ENCODE measurements around the gene KLF15.
"Not testable (repeated sequence)": the region's sequence is repeated elsewhere in the genome, so short reads cannot be mapped to it uniquely, and the experiment has no call there.

The KLF15 gene

GRCh38 chr3:126346466-126346865 is 10.7 kb downstream of the KLF15 start:
- no peak for DNase-seq (ENCODE audit: low read depth)

DNA sequence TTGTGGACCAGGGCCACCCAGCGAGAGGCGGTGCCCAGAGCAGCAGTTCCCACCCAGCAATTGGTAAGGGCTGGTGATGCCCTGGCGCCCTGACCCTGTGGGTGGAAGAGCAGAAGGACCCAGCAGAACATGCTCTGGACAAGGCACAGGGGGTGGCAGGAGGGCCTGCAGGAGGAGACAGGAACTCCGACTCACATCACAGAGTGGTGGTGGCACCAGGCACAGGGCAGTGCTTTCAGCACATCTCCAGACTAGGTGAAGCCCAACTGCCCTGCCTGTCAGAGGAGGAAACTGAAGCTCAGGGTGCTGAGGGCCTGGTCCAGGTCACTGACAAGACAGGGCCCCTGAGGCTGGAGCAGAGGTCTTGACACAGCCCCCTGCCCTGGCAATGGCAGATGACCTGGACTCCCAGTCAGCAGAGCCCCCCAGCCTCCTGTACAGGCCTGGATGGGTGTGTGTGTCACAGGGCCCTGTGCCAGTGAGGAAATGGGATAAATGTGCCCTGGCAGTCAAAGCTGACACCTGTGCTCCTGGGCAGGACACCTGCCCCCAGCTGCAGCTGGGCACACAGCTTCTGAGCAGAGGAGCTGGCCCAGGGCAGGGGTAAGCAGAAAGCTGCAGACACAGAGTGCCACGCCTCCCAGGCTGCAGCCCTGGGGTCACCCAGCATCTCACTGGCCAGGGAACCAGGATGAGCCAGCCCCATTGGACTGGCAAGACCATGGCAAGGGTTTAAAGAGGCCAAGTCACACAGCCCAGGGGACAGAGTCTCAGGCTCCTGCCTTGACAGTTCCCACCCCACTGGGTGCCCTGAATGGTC is 11.4 kb downstream of the KLF15 start:
- no peak for DNase-seq (ENCODE audit: low read depth)

GRCh38 chr3:126345231-126345630 is 12.0 kb downstream of the KLF15 start:
- DNase-seq (ENCODE audit: low read depth) = no peak

GRCh38 chr3:126344380-126345041 is 12.7 kb downstream of the KLF15 start:
- DNase-seq (ENCODE audit: low read depth) = no peak

GRCh38 chr3:126343649-126344035 is 13.6 kb downstream of the KLF15 start:
- DNase-seq (ENCODE audit: low read depth) = no peak

DNA sequence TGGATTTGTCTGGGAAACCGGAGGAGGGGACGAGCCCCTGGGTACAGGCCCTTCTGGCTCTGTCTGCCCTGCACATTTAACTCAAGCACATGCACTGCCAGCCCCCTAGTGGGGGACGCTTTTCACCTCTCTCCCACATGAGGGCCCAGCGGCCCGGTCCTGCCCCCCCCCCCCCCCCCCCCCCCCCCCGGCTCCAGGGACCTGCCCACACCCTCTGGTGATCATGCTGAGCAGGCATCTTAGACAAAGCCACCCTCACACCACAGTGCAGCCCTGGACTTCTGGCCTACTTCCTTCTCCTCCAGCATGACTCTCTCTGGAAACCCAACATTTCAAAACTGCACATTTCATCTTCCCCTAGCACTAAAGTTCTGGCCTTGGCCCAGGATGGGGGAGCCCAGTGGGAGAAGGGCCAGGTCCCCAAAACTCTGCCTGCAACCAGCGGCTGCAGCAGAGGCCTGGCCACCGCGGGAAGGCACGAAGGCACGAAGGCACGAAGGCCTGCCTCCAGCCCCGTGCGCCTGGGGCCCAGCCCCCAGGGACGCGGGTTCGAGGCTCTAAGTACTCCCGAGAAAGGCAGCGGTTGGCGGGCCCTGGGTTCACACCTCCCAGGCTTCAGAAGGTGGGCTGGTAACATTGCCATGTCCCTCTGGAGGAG is 14.1 kb downstream of the KLF15 start:
- DNase-seq (ENCODE audit: low read depth) = peak; percentile 11

GRCh38 chr3:126342211-126342610 is 15.0 kb downstream of the KLF15 start:
- DNase-seq (ENCODE audit: low read depth) = no peak

DNA sequence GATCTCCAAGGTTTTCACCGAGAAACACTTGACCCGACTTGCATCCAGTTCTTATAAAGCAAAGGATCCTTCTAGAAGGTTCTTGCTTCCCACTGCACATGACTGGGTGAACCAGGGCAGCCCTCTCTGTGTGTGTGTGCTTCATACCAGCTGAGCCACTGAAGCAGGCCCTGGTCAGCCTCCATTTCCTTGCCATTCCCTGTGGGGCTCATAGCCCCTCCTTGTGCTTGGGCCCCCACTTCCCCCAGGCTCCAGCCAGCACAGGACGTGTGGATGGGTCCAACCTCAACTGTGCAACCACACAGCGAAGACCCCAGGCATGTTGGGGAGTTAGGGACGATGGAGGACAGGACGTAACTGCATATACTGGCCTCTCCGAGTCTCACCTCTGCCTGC is 15.5 kb downstream of the KLF15 start:
- no peak for DNase-seq (ENCODE audit: low read depth)

DNA sequence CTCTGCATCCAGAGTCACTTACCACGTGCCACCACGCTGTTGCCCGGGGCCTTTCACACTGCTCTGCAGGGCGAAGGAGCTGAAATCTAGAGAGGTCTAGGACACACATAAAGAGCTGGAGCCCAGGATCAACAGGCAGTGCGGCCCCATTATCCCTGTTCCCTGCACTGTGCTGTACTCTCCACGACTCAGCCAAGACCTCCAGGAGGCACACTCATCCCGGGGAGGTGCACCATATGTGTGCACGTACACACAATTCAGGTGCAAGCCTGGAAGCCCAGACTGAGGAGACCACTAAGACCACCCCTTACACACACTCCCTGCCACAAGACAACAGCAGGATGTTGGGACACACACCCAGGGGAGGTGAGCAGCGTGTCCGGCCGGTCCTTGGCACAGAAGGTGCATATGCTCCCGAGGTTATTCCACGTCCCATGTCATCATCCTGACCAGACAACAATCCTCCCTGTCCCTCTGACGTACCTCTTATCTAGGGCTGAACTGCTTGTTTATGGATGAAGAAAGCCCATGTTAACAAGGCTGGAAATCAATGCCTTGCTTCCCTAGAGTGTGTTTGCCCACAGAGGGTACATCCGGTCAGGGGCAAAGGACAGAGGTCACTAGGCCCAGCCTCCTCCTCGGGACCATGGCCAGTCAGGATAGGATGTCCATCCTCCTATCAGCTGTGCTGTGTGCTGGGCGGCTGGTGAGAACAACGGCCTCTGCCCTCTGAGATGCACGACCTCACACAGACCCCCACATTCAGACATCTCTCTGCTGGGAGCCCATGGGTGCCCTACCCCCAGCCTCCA is 16.1 kb downstream of the KLF15 start:
- no peak for DNase-seq (ENCODE audit: low read depth)

- no peak for DNase-seq (ENCODE audit: low read depth)
Observed at GRCh38 chr3:126340596-126340942, 16.6 kb downstream of the KLF15 start.

DNA sequence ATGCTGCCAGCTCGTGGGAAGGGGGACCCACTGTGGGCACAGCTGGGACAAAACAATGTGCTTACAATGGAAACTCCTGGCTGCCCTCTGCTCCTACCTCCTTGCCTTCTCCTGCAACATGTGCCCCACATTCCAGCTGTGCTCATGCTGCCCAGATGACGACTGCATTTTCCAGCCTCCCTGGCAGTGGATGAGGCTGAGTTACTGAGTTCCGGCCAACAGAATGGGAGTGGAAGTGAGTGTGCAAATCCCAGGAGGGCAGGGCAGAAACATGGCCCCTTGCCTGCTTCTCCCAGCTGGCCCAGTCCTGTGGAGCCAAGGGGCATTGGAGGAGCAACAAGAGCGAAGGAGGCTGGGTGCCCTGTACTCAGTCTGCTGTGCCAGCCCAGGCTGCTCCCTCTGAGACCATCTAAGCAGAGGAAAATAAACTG is 17.1 kb downstream of the KLF15 start:
- DNase-seq (ENCODE audit: low read depth) = peak; percentile 3

DNA sequence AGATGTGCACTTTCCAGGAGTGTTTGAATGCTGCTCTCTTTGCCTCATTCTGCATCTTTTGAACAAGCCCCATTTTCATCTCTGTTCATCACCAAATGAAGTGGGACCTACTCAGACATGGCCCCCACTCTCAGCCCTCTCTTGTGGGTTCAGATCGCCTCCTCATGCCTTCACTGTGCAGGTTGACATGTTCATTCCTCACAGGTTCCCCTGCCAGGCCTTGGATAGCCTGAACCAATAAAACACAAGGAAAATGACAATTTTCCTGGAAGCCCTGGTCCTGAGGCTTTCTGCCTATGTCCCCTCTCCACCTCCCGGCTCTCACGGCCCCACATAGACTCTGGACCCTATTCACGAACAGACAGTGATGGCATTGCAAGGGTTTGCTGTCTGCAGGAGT is 17.7 kb downstream of the KLF15 start:
- no peak for DNase-seq (ENCODE audit: low read depth)

DNA sequence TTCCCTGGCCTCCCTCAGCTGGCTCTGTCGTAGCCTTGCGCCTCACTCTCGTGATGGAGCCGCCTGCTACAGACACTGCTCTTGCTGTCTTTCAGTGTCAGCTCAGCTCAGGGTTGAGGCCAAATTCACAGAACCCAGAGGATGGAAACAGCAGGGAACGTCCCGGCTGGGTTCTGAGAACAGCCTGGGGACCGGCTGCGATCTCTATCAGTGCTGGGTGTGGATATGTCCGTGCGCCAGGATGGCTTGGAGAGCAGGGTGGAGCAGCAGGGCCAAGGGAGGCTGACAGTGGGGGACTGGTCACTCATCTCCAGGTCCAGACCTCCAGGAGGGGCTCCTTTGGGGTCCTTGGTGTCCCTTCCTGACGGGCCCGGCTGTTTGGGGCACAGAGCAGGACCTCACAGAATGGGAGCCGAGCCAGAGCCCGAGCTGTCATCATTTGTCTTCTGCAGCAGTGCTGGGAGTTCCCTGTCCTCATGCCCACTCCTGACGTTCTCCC is 18.4 kb downstream of the KLF15 start:
- DNase-seq (ENCODE audit: low read depth) = no peak

DNA sequence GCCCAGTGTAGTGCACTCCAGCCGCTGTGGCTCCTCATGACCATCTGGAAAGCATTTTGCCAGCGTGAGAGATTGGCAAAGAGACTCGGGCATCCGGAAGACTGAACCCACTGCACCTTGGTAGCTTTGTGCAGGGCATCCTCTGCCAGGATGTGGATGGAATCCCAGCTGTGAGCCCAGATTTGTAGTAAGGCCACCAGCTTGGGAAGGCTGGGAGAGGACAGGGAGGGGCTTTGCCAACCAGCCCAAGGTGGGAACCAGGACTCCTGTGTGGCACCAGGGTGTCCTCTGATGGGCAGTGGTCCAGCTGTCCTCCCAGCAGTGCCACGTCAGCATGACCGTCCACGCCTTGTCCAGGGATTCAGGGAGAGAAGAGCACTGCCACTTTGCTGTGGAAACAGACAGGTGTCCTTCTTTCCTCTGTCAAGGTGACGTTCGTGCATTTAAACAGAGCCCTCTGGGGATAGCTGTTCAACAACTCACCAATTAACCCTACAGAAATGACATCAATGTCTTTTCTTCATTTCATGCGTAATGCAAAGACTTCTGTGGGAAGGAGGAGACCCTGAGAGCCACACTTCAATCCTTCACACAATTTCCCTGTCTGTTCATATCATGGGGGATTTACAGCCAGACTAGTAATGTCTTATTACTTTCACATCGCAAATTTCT is 19.1 kb downstream of the KLF15 start:
- no peak for DNase-seq (ENCODE audit: low read depth)

DNA sequence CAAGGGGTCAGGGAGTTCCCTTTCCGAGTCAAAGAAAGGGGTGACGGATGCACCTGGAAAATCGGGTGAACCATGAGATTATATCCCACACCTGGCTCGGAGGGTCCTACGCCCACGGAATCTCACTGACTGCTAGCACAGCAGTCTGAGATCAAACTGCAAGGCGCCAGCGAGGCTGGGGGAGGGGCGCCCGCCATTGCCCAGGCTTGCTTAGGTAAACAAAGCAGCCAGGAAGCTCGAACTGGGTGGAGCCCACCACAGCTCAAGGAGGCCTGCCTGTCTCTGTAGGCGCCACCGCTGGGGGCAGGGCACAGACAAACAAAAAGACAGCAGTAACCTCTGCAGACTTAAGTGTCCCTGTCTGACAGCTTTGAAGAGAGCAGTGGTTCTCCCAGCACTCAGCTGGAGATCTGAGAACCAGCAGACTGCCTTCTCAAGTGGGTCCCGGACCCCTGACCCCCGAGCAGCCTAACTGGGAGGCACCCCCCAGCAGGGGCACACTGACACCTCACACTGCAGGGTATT is 25.3 kb downstream of the KLF15 start:
- DNase-seq (ENCODE audit: low read depth) = not testable (repeated sequence)

- DNase-seq (ENCODE audit: low read depth) = no peak
Observed at GRCh38 chr3:126329927-126330725, 27.1 kb downstream of the KLF15 start.

DNA sequence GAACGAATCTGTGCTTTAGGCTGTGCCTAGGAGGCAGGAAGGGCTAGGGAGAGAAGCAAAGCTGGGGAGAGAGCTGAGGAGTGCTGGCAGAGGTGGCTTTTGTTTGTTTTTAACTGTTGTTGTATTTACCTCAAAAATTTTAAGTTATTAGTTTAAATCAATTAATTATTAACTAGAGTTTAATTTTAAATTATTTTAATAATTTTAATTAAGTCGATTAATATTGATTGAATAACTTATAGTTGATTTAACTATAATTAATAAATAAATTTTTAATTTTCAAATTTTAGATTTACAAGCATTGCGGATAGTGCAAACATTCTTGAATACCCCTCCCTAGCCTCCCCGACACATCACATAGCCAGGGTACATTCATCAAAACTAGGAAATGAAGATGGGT is 30.6 kb downstream of the KLF15 start:
- no peak for DNase-seq (ENCODE audit: low read depth)

DNA sequence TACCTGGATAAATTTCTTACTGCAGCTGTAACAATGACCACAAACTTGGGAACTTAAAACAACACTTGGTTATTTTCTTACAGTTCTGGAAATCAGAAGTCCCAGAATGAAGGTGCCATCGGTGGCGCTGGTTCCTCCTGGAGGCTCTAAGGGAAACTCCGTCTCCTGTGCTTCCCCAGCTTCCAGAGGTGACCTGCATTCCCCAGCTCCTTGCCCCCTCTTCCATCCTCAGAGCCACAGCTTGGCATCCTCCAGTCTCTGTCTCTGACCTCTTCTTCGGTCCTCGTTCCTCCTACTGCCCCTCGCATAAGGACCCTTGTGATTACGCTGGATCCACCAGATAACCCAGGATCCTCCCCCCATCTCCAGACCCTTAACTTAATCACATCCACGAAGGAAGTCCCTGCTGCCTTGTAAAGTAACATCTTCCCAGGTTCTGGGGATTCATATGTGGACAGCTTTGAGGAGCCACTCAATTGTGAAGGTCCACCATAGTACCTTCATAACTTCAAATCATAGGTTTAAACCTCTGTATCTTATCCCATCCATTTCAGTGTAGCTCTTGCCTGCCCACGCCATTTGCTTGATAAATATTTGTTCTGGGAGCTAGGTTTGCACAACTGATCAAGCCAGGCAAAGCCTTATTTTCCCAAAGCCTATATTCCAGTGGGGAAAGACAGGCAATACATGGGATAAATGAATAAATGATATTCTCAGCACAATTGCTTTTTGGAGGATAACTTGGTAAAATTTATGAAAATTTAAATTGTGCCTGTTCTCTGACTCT is 34.8 kb downstream of the KLF15 start:
- no peak for DNase-seq (ENCODE audit: low read depth)

GRCh38 chr3:126321490-126321889 is 35.7 kb downstream of the KLF15 start:
- no peak for DNase-seq (ENCODE audit: low read depth)
